ENCODE measurements around the gene TMEM233. TPM values are rescaled to one million over a fixed set of nuclear protein-coding genes. Genes with fewer than 3 reads are reported as not detected.

Gene TMEM233
- total and polyA plus RNA-seq, 9 of the 15 experiments (the other 6 are each of a cell fraction or from before 2014, with no cell fraction given), result 0.04 to 0.17 (median 0.07) TPM; not detected in 2

- TF ChIP-seq COPS2 (conservative IDR thresholded peaks at IDR 0.05) (no peak), RHOXF2B (CRISPR knock-in tag; conservative IDR thresholded peaks at IDR 0.05) (no peak), CHD7 (IDR thresholded peaks at IDR 0.05; ENCODE audit: low read depth, low read length) (no peak)
Measured at GRCh38 chr12:119576915-119577314, 16.7 kb upstream of the TMEM233 start (continued).

Measured in K562 (cell line).